ENCODE data around the gene MIF4GD. TPM values are rescaled to one million over a fixed set of nuclear protein-coding genes. Genes with fewer than 3 reads are reported as not detected.

Gene MIF4GD
- total and polyA plus RNA-seq, 2 of the 4 experiments (the other 2 are of a cell fraction): 4.1 to 6.9 TPM

GRCh38 chr17:75265614-75266315 is 5.3 kb downstream of the MIF4GD start:
- Histone ChIP-seq H3K9me3 (ENCODE audit: control insufficient read depth, insufficient read depth, low read length) (no peaks in the 10 kb centered on the region), H3K4ac (ENCODE audit: low read depth, low read length) (no peak overlapping the region), H3K9ac (ENCODE audit: low read depth, low read length) (no peak overlapping the region), H3K4me2 (ENCODE audit: low read depth, low read length) (no peak overlapping the region), H3K23ac (ENCODE audit: low read depth, low read length) (no peak overlapping the region), H2BK120ac (ENCODE audit: low read depth, low read length) (no peak overlapping the region), H2AFZ (replicated peaks; ENCODE audit: low read length, poor library complexity) (no peak overlapping the region), H3K56ac (ENCODE audit: extremely low read depth, insufficient read depth, low read length) (no peak overlapping the region), H4K8ac (ENCODE audit: low read depth in 2 of 2, low read length in 2 of 2) (no peak overlapping the region), H3K18ac (ENCODE audit: low read depth, low read length) (no peak overlapping the region), H4K5ac (ENCODE audit: low read depth, low read length) (no peak overlapping the region), H2BK5ac (ENCODE audit: low read depth, low read length, poor library complexity, severe bottlenecking) (no peak overlapping the region), H2BK20ac (ENCODE audit: low read depth, low read length) (no peak overlapping the region), H3K27me3 (ENCODE audit: control insufficient read depth, insufficient read depth, low read length) (no peaks in the 10 kb centered on the region), H3K14ac (replicated peaks; ENCODE audit: low read depth, low read length) (no peak overlapping the region), H4K20me1 (ENCODE audit: insufficient read depth, low read length) (peaks cover 2% of the 10 kb centered on the region; the same call in 1 of the 2 replicates), H3K36me3 (ENCODE audit: control insufficient read depth, insufficient read depth, low read length) (peaks cover 26% of the 10 kb centered on the region), H3K27ac (ENCODE audit: insufficient read depth, low read length) (no peak overlapping the region), H3K4me1 (ENCODE audit: control insufficient read depth, insufficient read depth, low read length) (peaks cover 3% of the 10 kb centered on the region), H2AK9ac (replicated peaks; ENCODE audit: low read depth, low read length, poor library complexity) (no peak overlapping the region), H3K4me3 (ENCODE audit: insufficient read depth, low read depth, low read length) (no peak overlapping the region), H2BK15ac (ENCODE audit: low read depth, low read length) (no peak overlapping the region), H3K9me1 (ENCODE audit: insufficient read depth, low read length) (no peaks in the 10 kb centered on the region), H3K79me1 (ENCODE audit: low read depth in 1 of 2, low read length in 2 of 2) (peaks cover 22 to 24% of the 10 kb centered on the region in 2 experiments; a peak in 3 of 4 replicates), H4K91ac (ENCODE audit: insufficient read depth, low read depth, low read length) (no peak overlapping the region), H2AK5ac (ENCODE audit: low read depth, low read length) (no peak overlapping the region)
- ChIA-PET CTCF (no interaction called here), POLR2A (ENCODE audit: unreplicated experiment) (no interaction called here)
- TF ChIP-seq CEBPB (IDR thresholded peaks at IDR 0.05; ENCODE audit: low read depth, low read length) (no peak), CHD1 (IDR thresholded peaks at IDR 0.05; ENCODE audit: low read depth, low read length) (no peak), RAD21 (IDR thresholded peaks at IDR 0.05; ENCODE audit: low read length) (no peak), SMC3 (IDR thresholded peaks at IDR 0.05; ENCODE audit: low read depth, low read length) (no peak), POLR2A (IDR thresholded peaks at IDR 0.05; ENCODE audit: low read depth, low read length) (no peak), ELK1 (IDR thresholded peaks at IDR 0.05; ENCODE audit: borderline replicate concordance, low read depth, low read length) (no peak), CTCF (conservative IDR thresholded peaks at IDR 0.05; ENCODE audit: low read depth, low read length) (no peak), RCOR1 (IDR thresholded peaks at IDR 0.05; ENCODE audit: insufficient replicate concordance, low read length) (no peak), NFE2L2 (IDR thresholded peaks at IDR 0.05; ENCODE audit: low read depth, low read length) (no peak), BHLHE40 (IDR thresholded peaks at IDR 0.05; ENCODE audit: low read depth, low read length) (no peak), MXI1 (IDR thresholded peaks at IDR 0.05; ENCODE audit: borderline replicate concordance, low read depth, low read length) (no peak), MAZ (IDR thresholded peaks at IDR 0.05; ENCODE audit: borderline replicate concordance, low read depth, low read length) (no peak), MAFK (IDR thresholded peaks at IDR 0.05; ENCODE audit: low read depth, low read length) (no peak)
- DNase-seq (no peak), ATAC-seq (ENCODE audit: low read depth) (no peak)
- 100% methylated on average over 1 of the region's 17 CpGs; no CpG with 5 or more reads in 1 of the 2 experiments for WGBS, 2 experiments (ENCODE audit: extremely low coverage in 2 of 2, insufficient read length in 1 of 2)
- intact Hi-C loops (cut with micrococcal nuclease): no loop called here
- dilution Hi-C loops (cut with HindIII; ENCODE audit: low sequenced_read_pairs, unreplicated experiment): no loop called here
- in situ Hi-C loops (cut with MboI; ENCODE audit: low sequenced_read_pairs): no loop called here
- no TSS peak for BruUV-seq (replicated peaks)

All from IMR-90 (cell line).